CD4-positive, alpha-beta T cell treated with Interferon gamma for 1 hour (primary cell): ENCODE measurements around the gene ACKR3.

Experiments
- DNase-seq: peaks from one replicate; pipeline ENCODE4 v3.0.0-alpha.2; 2020

The ACKR3 gene

GRCh38 chr2:236616031-236616430 is 46.4 kb downstream of the ACKR3 start:
- DNase-seq: no peak

- no peak for DNase-seq
Observed at GRCh38 chr2:236616624-236617023, 47.0 kb downstream of the ACKR3 start.

- DNase-seq: no peak
Observed at GRCh38 chr2:236617221-236617737, 47.7 kb downstream of the ACKR3 start.

- DNase-seq: no peak
Observed at GRCh38 chr2:236617796-236618195, 48.2 kb downstream of the ACKR3 start.

GRCh38 chr2:236618370-236618769 is 48.7 kb downstream of the ACKR3 start:
- no peak for DNase-seq

GRCh38 chr2:236619910-236620612 is 50.4 kb downstream of the ACKR3 start:
- DNase-seq: no peak

GRCh38 chr2:236621786-236622185 is 52.2 kb downstream of the ACKR3 start:
- no peak for DNase-seq

- DNase-seq: no peak
Observed at GRCh38 chr2:236622201-236622600, 52.6 kb downstream of the ACKR3 start.

GRCh38 chr2:236622660-236623059 is 53.0 kb downstream of the ACKR3 start:
- no peak for DNase-seq

GRCh38 chr2:236623816-236624215 is 54.2 kb downstream of the ACKR3 start:
- DNase-seq: no peak

GRCh38 chr2:236625156-236625690 is 55.6 kb downstream of the ACKR3 start:
- no peak for DNase-seq

- DNase-seq: no peak
Observed at GRCh38 chr2:236626391-236627150, 56.9 kb downstream of the ACKR3 start.

GRCh38 chr2:236627193-236627592 is 57.6 kb downstream of the ACKR3 start:
- DNase-seq: no peak

- no peak for DNase-seq
Observed at GRCh38 chr2:236627841-236628240, 58.2 kb downstream of the ACKR3 start.

- no peak for DNase-seq
Observed at GRCh38 chr2:236628256-236628901, 58.8 kb downstream of the ACKR3 start.

- no peak for DNase-seq
Observed at GRCh38 chr2:236628981-236629605, 59.5 kb downstream of the ACKR3 start.

GRCh38 chr2:236629961-236630872 is 60.6 kb downstream of the ACKR3 start:
- no peak for DNase-seq

GRCh38 chr2:236631281-236631855 is 61.7 kb downstream of the ACKR3 start:
- DNase-seq: no peak

- no peak for DNase-seq
Observed at GRCh38 chr2:236631856-236632291, 62.2 kb downstream of the ACKR3 start.
